ENCODE measurements around the gene VCL. TPM values are rescaled to one million over a fixed set of nuclear protein-coding genes. Genes with fewer than 3 reads are reported as not detected.

Gene VCL
- total RNA-seq, 4 donors from 2014 or later, result 64.1 to 113 (median 73.4) TPM

GRCh38 chr10:74039561-74040145 lies 41.7 kb downstream of the VCL start:
- TF ChIP-seq CTCF (IDR thresholded peaks at IDR 0.05; ENCODE audit: low read depth), result no peak

GRCh38 chr10:74040200-74041126 lies 42.5 kb downstream of the VCL start:
- no peak for TF ChIP-seq CTCF (IDR thresholded peaks at IDR 0.05; ENCODE audit: low read depth)

GRCh38 chr10:74044419-74044818 lies 46.5 kb downstream of the VCL start:
- no peak for TF ChIP-seq CTCF (IDR thresholded peaks at IDR 0.05; ENCODE audit: low read depth)

GRCh38 chr10:74047304-74047703 lies 49.4 kb downstream of the VCL start:
- TF ChIP-seq CTCF (IDR thresholded peaks at IDR 0.05; ENCODE audit: low read depth), result no peak

GRCh38 chr10:74047871-74048270 lies 50.0 kb downstream of the VCL start:
- no peak for TF ChIP-seq CTCF (IDR thresholded peaks at IDR 0.05; ENCODE audit: low read depth)

GRCh38 chr10:74048433-74048832 lies 50.5 kb downstream of the VCL start:
- TF ChIP-seq CTCF (IDR thresholded peaks at IDR 0.05; ENCODE audit: low read depth), result no peak

GRCh38 chr10:74049955-74050354 lies 52.0 kb downstream of the VCL start:
- no peak for TF ChIP-seq CTCF (IDR thresholded peaks at IDR 0.05; ENCODE audit: low read depth)

Measured in subcutaneous adipose tissue (tissue), 4 donors.